HepG2 (cell line): ENCODE results near the gene ACADS. TPM values are rescaled to one million over a fixed set of nuclear protein-coding genes. Genes with fewer than 3 reads are reported as not detected.

Experiments
- AGO2 ChIP-seq: fragments of 200-400 bp; formaldehyde crosslinking; optimal IDR thresholded peaks from 2 replicates; pipeline ENCODE3; 2017; ENCODE audit warnings: mild to moderate bottlenecking, low read depth, low read length, moderate library complexity
- CEBPG ChIP-seq: IDR thresholded peaks from 2 replicates; pipeline ENCODE4 v1.6.1; 2016
- EP300 ChIP-seq, 3 experiments: sonication (generic) in 1 of 3; formaldehyde crosslinking in 1 of 3; IDR thresholded peaks; 2 replicates each; pipeline versions ENCODE4 v1.5.1 to v1.6.1; 2011 to 2020; ENCODE audit warnings: low read depth in 2 of 3, low read length in 2 of 3, borderline replicate concordance in 1 of 3, improper control_type of control experiment in 1 of 3, mild to moderate bottlenecking in 1 of 3, missing genetic modification reagents in 1 of 3, moderate library complexity in 1 of 3
- ETS1 ChIP-seq: sonication (generic); formaldehyde crosslinking; IDR thresholded peaks from 2 replicates; pipeline ENCODE4 v1.4.0; 2020; ENCODE audit warnings: missing genetic modification reagents
- FLYWCH1 ChIP-seq: sonication (generic); formaldehyde crosslinking; IDR thresholded peaks from 2 replicates; pipeline ENCODE4 v1.8.1; 2023; ENCODE audit warnings: mild to moderate bottlenecking, missing genetic modification reagents
- HIVEP1 ChIP-seq: sonication (generic); formaldehyde crosslinking; IDR thresholded peaks from 2 replicates; pipeline ENCODE4 v1.4.0; 2020; ENCODE audit warnings: mild to moderate bottlenecking, missing genetic modification reagents
- HNF4A ChIP-seq: sonication (generic); formaldehyde crosslinking; IDR thresholded peaks from 2 replicates; pipeline ENCODE4 v1.4.0; 2020; ENCODE audit warnings: missing genetic modification reagents
- ISX ChIP-seq: sonication (generic); formaldehyde crosslinking; conservative IDR thresholded peaks from 2 replicates; pipeline ENCODE4 v1.5.0; 2020; ENCODE audit warnings: missing genetic modification reagents
- RAD51 ChIP-seq: fragments of 450-650 bp; IDR thresholded peaks from 2 replicates; pipeline ENCODE4 v1.6.1; 2016; ENCODE audit warnings: borderline replicate concordance
- SALL2 ChIP-seq: sonication (generic); formaldehyde crosslinking; IDR thresholded peaks from 2 replicates; pipeline ENCODE4 v1.8.1; 2023; ENCODE audit warnings: mild to moderate bottlenecking, missing genetic modification reagents, inconsistent platforms
- SOX13 ChIP-seq, 3 experiments: fragments of 450-650 bp in 1 of 3; sonication (generic) in 1 of 3; formaldehyde crosslinking in 1 of 3; IDR thresholded peaks in 2 of 3; conservative IDR thresholded peaks in 1 of 3; 2 replicates each; pipeline versions ENCODE4 v1.5.0 to v1.6.1; 2016 to 2020; ENCODE audit warnings: antibody characterized with exemption in 1 of 3, mild to moderate bottlenecking in 1 of 3, missing compliant biosample characterization in 1 of 3, missing genetic modification reagents in 1 of 3, moderate library complexity in 1 of 3
- SRSF4 ChIP-seq: fragments of 200-400 bp; formaldehyde crosslinking; IDR thresholded peaks from one replicate; pipeline ENCODE4 v1.6.1; 2018; ENCODE audit warnings: mild to moderate bottlenecking, low read depth, low read length, moderate library complexity; ENCODE audit not compliant: poor library complexity, severe bottlenecking
- ZNF331 ChIP-seq: sonication (generic); formaldehyde crosslinking; IDR thresholded peaks from 2 replicates; pipeline ENCODE4 v1.4.0; 2020; ENCODE audit warnings: missing genetic modification reagents
- ZNF460 ChIP-seq: sonication (generic); formaldehyde crosslinking; IDR thresholded peaks from 2 replicates; pipeline ENCODE4 v1.5.1; 2020; ENCODE audit warnings: missing genetic modification reagents, mild to moderate bottlenecking, borderline replicate concordance
- ZNF513 ChIP-seq: sonication (generic); formaldehyde crosslinking; conservative IDR thresholded peaks from 2 replicates; pipeline ENCODE4 v1.5.0; 2020; ENCODE audit warnings: missing genetic modification reagents
- ZNF574 ChIP-seq: sonication (generic); formaldehyde crosslinking; IDR thresholded peaks from 2 replicates; pipeline ENCODE4 v1.4.0; 2020; ENCODE audit warnings: missing genetic modification reagents
- ZNF883 ChIP-seq: sonication (generic); formaldehyde crosslinking; IDR thresholded peaks from 2 replicates; pipeline ENCODE4 v1.5.1; 2020; ENCODE audit warnings: mild to moderate bottlenecking, missing genetic modification reagents; ENCODE audit errors: not compliant biosample characterization
- ZNF891 ChIP-seq: sonication (generic); formaldehyde crosslinking; IDR thresholded peaks from 2 replicates; pipeline ENCODE4 v1.5.0; 2020; ENCODE audit warnings: mild to moderate bottlenecking, missing genetic modification reagents
- polyA plus RNA-seq, 8 experiments: library from polyadenylated mRNA; depleted of rRNA in 3 of 8; stranded (reverse) in 7 of 8; unstranded in 1 of 8; fragments of >200 nt; fragmentation: Illumina TruSeq in 4 of 8; extraction: Trizol in 4 of 8; gene quantifications; 2 replicates each; pipeline versions ENCODE4 v1.2.1 to v1.2.3, GENCODE V29; 2011 to 2016; ENCODE audit warnings: low read depth in 4 of 8, missing spikeins in 1 of 8, mixed read lengths in 1 of 8; ENCODE audit not compliant: insufficient read depth in 1 of 8
- total RNA-seq, 5 experiments: library from RNA; depleted of rRNA; stranded (reverse); fragments of >200 nt; fragmentation: Illumina TruSeq; extraction: Trizol; gene quantifications; 2 replicates each; pipeline ENCODE4 v1.2.3, GENCODE V29; 2016; ENCODE audit warnings: low read depth in 1 of 5
- TF ChIP-seq, protein P1 (sequence below): IDR thresholded peaks from 2 replicates; pipeline ENCODE4 v1.4.0; 2020; ENCODE audit warnings: mild to moderate bottlenecking, missing genetic modification reagents

The ACADS gene
- total and polyA plus RNA-seq, 2 of the 13 experiments (the other 11 are each of a cell fraction or from before 2014, with no cell fraction given): 17.4 to 27.7 TPM

- TF ChIP-seq ETS1 (CRISPR knock-in tag) (no peak), AGO2 (no peak), HIVEP1 (no peak), ZNF883 (CRISPR knock-in tag) (no peak), ZNF574 (CRISPR knock-in tag) (no peak), RAD51 (no peak), ZNF513 (CRISPR knock-in tag) (no peak), FLYWCH1 (CRISPR knock-in tag) (no peak), CEBPG (CRISPR knock-in tag) (peak; percentile 81), ZNF891 (CRISPR knock-in tag) (no peak), SRSF4 (no peak), ZNF460 (no peak), HNF4A (peak; percentile 21; the same call in 1 of the 2 replicates), SOX13 (IDR thresholded peaks at IDR 0.05) (no peak), SOX13 (CRISPR knock-in tag; conservative IDR thresholded peaks at IDR 0.05 in 1 of 2, IDR thresholded peaks at IDR 0.05 in 1 of 2) (peak in 1 of 2 experiments; percentile 7; a peak in 1 of 4 replicates), ISX (CRISPR knock-in tag) (no peak), EP300 (IDR thresholded peaks at IDR 0.05; ENCODE audit: low read depth in 2 of 2, low read length in 2 of 2) (peak in 1 of 2 experiments; percentile 13; a peak in 1 of 4 replicates), EP300 (CRISPR knock-in tag; IDR thresholded peaks at IDR 0.05; ENCODE audit: borderline replicate concordance) (no peak), SALL2 (no peak), ZNF331 (CRISPR knock-in tag) (peak; percentile 59; the same call in 1 of the 2 replicates)
- TF ChIP-seq, protein P1, sequence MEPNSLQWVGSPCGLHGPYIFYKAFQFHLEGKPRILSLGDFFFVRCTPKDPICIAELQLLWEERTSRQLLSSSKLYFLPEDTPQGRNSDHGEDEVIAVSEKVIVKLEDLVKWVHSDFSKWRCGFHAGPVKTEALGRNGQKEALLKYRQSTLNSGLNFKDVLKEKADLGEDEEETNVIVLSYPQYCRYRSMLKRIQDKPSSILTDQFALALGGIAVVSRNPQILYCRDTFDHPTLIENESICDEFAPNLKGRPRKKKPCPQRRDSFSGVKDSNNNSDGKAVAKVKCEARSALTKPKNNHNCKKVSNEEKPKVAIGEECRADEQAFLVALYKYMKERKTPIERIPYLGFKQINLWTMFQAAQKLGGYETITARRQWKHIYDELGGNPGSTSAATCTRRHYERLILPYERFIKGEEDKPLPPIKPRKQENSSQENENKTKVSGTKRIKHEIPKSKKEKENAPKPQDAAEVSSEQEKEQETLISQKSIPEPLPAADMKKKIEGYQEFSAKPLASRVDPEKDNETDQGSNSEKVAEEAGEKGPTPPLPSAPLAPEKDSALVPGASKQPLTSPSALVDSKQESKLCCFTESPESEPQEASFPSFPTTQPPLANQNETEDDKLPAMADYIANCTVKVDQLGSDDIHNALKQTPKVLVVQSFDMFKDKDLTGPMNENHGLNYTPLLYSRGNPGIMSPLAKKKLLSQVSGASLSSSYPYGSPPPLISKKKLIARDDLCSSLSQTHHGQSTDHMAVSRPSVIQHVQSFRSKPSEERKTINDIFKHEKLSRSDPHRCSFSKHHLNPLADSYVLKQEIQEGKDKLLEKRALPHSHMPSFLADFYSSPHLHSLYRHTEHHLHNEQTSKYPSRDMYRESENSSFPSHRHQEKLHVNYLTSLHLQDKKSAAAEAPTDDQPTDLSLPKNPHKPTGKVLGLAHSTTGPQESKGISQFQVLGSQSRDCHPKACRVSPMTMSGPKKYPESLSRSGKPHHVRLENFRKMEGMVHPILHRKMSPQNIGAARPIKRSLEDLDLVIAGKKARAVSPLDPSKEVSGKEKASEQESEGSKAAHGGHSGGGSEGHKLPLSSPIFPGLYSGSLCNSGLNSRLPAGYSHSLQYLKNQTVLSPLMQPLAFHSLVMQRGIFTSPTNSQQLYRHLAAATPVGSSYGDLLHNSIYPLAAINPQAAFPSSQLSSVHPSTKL (CRISPR knock-in tag): 0 out of 2 replicates have a peak, but pooled peaks have one; percentile 18
Observed at GRCh38 chr12:120775862-120776552, 50.4 kb downstream of the ACADS start (continued).
